Measurements from ENCODE around the gene HSBP1L1. TPM values are rescaled to one million over a fixed set of nuclear protein-coding genes. Genes with fewer than 3 reads are reported as not detected.

Gene HSBP1L1
- total and polyA plus RNA-seq, 2 of the 13 experiments (the other 11 are each of a cell fraction or from before 2014, with no cell fraction given) = 22.6 to 45.1 TPM

DNA sequence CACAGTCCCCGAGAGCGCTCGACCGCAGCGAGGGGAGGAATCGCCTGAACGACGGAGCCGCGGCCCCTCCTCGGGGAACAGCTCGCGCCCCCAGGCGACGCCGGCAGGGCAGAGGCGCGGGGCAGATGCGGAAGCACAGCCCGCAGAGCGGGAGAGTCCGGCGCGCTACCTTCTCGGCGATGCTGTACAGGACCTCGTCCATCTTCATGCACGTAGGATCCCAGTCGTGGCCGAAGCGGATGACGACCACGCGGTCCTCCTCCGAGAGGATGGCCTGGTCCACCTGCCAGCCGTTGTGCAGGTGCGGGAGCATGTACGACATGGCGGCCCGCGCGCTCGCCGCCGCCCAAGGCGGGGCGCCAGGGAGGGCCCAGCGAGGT lies 23.6 kb downstream of the HSBP1L1 start (continued):
- TF ChIP-seq, protein P1, sequence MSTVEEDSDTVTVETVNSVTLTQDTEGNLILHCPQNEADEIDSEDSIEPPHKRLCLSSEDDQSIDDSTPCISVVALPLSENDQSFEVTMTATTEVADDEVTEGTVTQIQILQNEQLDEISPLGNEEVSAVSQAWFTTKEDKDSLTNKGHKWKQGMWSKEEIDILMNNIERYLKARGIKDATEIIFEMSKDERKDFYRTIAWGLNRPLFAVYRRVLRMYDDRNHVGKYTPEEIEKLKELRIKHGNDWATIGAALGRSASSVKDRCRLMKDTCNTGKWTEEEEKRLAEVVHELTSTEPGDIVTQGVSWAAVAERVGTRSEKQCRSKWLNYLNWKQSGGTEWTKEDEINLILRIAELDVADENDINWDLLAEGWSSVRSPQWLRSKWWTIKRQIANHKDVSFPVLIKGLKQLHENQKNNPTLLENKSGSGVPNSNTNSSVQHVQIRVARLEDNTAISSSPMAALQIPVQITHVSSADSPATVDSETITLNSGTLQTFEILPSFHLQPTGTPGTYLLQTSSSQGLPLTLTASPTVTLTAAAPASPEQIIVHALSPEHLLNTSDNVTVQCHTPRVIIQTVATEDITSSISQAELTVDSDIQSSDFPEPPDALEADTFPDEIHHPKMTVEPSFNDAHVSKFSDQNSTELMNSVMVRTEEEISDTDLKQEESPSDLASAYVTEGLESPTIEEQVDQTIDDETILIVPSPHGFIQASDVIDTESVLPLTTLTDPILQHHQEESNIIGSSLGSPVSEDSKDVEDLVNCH (CRISPR knock-in tag; IDR thresholded peaks at IDR 0.05) = no peak
- TF ChIP-seq ZNF343 (CRISPR knock-in tag; IDR thresholded peaks at IDR 0.05) = peak; percentile 82; the same call in 1 of the 2 replicates
- TF ChIP-seq POGZ (CRISPR knock-in tag; IDR thresholded peaks at IDR 0.05) = no peak; the same call in none of the 2 replicates
- TF ChIP-seq ZBTB4 (CRISPR knock-in tag; IDR thresholded peaks at IDR 0.05; ENCODE audit: borderline replicate concordance) = no peak
- TF ChIP-seq ZNF121 (CRISPR knock-in tag; IDR thresholded peaks at IDR 0.05) = no peak
- TF ChIP-seq BRCA1 (CRISPR knock-in tag; IDR thresholded peaks at IDR 0.05) = peak; percentile 6; the same call in 1 of the 2 replicates
- TF ChIP-seq, protein P2, sequence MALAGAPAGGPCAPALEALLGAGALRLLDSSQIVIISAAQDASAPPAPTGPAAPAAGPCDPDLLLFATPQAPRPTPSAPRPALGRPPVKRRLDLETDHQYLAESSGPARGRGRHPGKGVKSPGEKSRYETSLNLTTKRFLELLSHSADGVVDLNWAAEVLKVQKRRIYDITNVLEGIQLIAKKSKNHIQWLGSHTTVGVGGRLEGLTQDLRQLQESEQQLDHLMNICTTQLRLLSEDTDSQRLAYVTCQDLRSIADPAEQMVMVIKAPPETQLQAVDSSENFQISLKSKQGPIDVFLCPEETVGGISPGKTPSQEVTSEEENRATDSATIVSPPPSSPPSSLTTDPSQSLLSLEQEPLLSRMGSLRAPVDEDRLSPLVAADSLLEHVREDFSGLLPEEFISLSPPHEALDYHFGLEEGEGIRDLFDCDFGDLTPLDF (CRISPR knock-in tag; IDR thresholded peaks at IDR 0.05) = no peak
- no peak for TF ChIP-seq ZNF619 (CRISPR knock-in tag; IDR thresholded peaks at IDR 0.05)
- no peak for TF ChIP-seq SUZ12 (IDR thresholded peaks at IDR 0.05; ENCODE audit: low read depth, low read length)
- TF ChIP-seq MATR3 (CRISPR knock-in tag; IDR thresholded peaks at IDR 0.05) = no peak
- no peak for TF ChIP-seq NCOA2 (CRISPR knock-in tag; IDR thresholded peaks at IDR 0.05)
- no peak for TF ChIP-seq JUND (CRISPR knock-in tag; IDR thresholded peaks at IDR 0.05)
- TF ChIP-seq, protein P3, sequence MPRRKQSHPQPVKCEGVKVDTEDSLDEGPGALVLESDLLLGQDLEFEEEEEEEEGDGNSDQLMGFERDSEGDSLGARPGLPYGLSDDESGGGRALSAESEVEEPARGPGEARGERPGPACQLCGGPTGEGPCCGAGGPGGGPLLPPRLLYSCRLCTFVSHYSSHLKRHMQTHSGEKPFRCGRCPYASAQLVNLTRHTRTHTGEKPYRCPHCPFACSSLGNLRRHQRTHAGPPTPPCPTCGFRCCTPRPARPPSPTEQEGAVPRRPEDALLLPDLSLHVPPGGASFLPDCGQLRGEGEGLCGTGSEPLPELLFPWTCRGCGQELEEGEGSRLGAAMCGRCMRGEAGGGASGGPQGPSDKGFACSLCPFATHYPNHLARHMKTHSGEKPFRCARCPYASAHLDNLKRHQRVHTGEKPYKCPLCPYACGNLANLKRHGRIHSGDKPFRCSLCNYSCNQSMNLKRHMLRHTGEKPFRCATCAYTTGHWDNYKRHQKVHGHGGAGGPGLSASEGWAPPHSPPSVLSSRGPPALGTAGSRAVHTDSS (CRISPR knock-in tag; conservative IDR thresholded peaks at IDR 0.05) = no peak
- TF ChIP-seq ZNF616 (CRISPR knock-in tag; IDR thresholded peaks at IDR 0.05; ENCODE audit: low read depth) = no peak
- TF ChIP-seq REPIN1 (CRISPR knock-in tag; IDR thresholded peaks at IDR 0.05; ENCODE audit: borderline replicate concordance, low read depth) = peak; percentile 67; the same call in 1 of the 2 replicates
- no peak for TF ChIP-seq ZSCAN29 (CRISPR knock-in tag; conservative IDR thresholded peaks at IDR 0.05)
- peak; percentile 17; the same call in 1 of the 2 replicates for TF ChIP-seq ZBTB38 (CRISPR knock-in tag; IDR thresholded peaks at IDR 0.05)
- no peak for TF ChIP-seq ATRX (CRISPR knock-in tag; IDR thresholded peaks at IDR 0.05; ENCODE audit: borderline replicate concordance)
- TF ChIP-seq BHLHE40 (IDR thresholded peaks at IDR 0.05; ENCODE audit: low read length) = no peak
- no peak for TF ChIP-seq RELA (CRISPR knock-in tag; IDR thresholded peaks at IDR 0.05)
- no peak; the same call in 1 of the 2 replicates for TF ChIP-seq ZSCAN9 (CRISPR knock-in tag; IDR thresholded peaks at IDR 0.05; ENCODE audit: borderline replicate concordance)
- TF ChIP-seq ZNF205 (CRISPR knock-in tag; IDR thresholded peaks at IDR 0.05) = no peak; the same call in 1 of the 2 replicates
- TF ChIP-seq ZNF430 (CRISPR knock-in tag; IDR thresholded peaks at IDR 0.05) = peak; percentile 93
- TF ChIP-seq ZNF253 (CRISPR knock-in tag; IDR thresholded peaks at IDR 0.05; ENCODE audit: borderline replicate concordance) = no peak
- TF ChIP-seq, protein P4, sequence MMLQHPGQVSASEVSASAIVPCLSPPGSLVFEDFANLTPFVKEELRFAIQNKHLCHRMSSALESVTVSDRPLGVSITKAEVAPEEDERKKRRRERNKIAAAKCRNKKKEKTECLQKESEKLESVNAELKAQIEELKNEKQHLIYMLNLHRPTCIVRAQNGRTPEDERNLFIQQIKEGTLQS (CRISPR knock-in tag; IDR thresholded peaks at IDR 0.05) = no peak

All from HepG2 (cell line).